Measurements from ENCODE around the gene BTRC. TPM values are rescaled to one million over a fixed set of nuclear protein-coding genes. Genes with fewer than 3 reads are reported as not detected.

BTRC gene
- total RNA-seq, 1 donor from 2014 or later = 18.2 TPM

DNA sequence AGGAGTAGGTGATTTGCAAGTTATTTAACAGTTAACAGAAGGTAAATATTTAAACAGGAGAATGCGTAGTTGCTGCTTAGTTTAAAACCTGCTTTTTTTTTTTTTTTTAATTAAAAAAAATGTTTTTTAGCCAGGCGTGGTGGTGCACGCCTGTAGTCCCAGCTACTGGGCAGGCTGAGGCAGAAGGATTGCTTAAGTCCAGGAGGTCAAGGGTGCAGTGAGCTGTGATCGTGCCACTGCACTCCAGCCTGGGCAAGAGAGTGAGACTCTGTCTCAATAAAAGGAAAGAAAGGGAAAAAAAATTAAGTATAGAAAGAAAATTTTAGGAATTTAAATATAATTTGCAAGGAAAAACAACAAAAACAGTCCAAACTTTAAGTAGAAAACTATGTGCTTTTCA, 71.6 kb downstream of the BTRC start:
- Histone ChIP-seq H3K4me3 (no peak overlapping the region), H3K27ac (no peak overlapping the region), H3K27me3 (no peaks in the 10 kb centered on the region), H3K4me1 (no peaks in the 10 kb centered on the region), H3K36me3 (no peaks in the 10 kb centered on the region), H3K9me3 (no peaks in the 10 kb centered on the region)
- DNase-seq (no peak), ATAC-seq (no peak)
- intact Hi-C loops (cut with DNase I) = no loop called here
- TF ChIP-seq, protein P1, sequence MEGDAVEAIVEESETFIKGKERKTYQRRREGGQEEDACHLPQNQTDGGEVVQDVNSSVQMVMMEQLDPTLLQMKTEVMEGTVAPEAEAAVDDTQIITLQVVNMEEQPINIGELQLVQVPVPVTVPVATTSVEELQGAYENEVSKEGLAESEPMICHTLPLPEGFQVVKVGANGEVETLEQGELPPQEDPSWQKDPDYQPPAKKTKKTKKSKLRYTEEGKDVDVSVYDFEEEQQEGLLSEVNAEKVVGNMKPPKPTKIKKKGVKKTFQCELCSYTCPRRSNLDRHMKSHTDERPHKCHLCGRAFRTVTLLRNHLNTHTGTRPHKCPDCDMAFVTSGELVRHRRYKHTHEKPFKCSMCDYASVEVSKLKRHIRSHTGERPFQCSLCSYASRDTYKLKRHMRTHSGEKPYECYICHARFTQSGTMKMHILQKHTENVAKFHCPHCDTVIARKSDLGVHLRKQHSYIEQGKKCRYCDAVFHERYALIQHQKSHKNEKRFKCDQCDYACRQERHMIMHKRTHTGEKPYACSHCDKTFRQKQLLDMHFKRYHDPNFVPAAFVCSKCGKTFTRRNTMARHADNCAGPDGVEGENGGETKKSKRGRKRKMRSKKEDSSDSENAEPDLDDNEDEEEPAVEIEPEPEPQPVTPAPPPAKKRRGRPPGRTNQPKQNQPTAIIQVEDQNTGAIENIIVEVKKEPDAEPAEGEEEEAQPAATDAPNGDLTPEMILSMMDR (IDR thresholded peaks at IDR 0.05) = no peak

DNA sequence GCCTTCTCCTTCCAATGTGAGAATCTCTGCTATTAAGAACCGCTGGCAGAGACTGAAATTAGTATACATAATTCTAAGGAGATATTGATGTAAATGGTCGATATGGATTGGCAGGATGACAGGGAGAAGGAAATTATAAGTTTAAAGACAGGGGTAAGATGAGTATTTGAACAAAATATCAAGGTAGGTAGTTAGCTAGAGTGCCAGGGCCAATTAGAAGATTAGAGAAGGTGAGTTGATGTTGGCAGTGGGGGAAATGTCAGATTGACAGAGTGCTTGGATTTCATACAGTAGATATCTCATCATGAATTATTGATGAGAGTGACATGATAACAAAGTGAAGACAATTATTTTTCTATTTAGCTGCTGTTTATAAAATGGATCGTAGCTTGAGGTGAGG, 74.1 kb downstream of the BTRC start:
- intact Hi-C loops (cut with DNase I) = no loop called here

DNA sequence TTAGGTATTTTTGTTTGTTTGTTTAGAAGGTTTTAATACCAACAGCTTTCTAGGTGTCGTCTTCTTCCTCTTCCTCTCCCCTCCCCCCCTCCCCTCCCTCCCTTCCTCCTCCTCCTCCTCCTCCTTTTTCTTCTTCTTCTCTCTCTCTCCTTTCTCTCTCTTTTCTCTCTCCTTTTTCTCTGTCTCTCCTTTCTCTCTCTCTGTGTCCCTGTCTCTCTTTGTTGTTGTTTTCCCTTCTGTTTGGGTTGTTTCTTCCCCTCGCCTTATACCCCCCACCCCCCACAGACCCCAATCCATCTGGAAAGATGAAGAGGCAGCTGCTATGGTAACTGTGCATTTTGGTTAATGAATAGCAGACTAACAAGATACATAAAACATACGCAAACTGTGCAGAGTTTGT, 75.5 kb downstream of the BTRC start:
- DNase-seq = no peak
- Histone ChIP-seq H3K9me3 (no peaks in the 10 kb centered on the region), H3K4me1 (no peaks in the 10 kb centered on the region), H3K36me3 (peaks cover 7% of the 10 kb centered on the region), H3K27ac (no peak overlapping the region), H3K27me3 (no peaks in the 10 kb centered on the region), H3K4me3 (no peak overlapping the region)
- ATAC-seq = no peak
- intact Hi-C loops (cut with DNase I) = no loop called here
- TF ChIP-seq, protein P1 (IDR thresholded peaks at IDR 0.05) = no peak

More for the DNA sequence above, 74.1 kb downstream of the BTRC start:
- peaks cover 7% of the 10 kb centered on the region for H3K36me3 ChIP-seq
- no peaks in the 10 kb centered on the region for H3K27me3 ChIP-seq
- TF ChIP-seq, protein P1 (IDR thresholded peaks at IDR 0.05) = no peak
- H3K27ac ChIP-seq = no peak overlapping the region
- H3K4me1 ChIP-seq = no peaks in the 10 kb centered on the region
- ATAC-seq = no peak
- H3K4me3 ChIP-seq = no peak overlapping the region
- no peak for DNase-seq
- H3K9me3 ChIP-seq = no peaks in the 10 kb centered on the region

DNA sequence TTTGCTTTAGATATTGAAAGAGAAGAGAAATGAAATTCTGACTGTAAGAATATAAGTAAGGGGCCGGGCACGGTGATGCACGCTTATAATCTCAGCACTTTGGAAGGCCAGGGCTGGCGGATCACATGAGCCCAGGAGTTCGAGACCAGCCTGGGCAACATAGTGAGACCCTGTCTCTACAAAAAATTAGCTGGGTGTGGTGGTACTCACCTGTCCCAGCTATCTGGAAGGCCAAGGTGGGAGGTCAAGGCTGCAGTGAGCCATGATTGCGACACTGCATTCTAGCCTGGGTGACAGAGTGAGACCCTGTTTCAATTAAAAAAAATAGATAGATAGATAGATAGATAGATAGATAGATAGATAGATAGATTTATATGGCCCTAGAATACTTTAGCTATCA, 82.3 kb downstream of the BTRC start:
- TF ChIP-seq, protein P1 (IDR thresholded peaks at IDR 0.05) = no peak
- H3K27ac ChIP-seq = no peak overlapping the region
- intact Hi-C loops (cut with DNase I) = no loop called here
- peaks cover 7% of the 10 kb centered on the region for H3K36me3 ChIP-seq
- DNase-seq (no peak), ATAC-seq (no peak)
- no peaks in the 10 kb centered on the region for H3K9me3 ChIP-seq
- no peaks in the 10 kb centered on the region for H3K4me1 ChIP-seq
- H3K27me3 ChIP-seq = no peaks in the 10 kb centered on the region
- no peak overlapping the region for H3K4me3 ChIP-seq

- intact Hi-C loops (cut with DNase I) = no loop called here
- H3K4me1 ChIP-seq = no peaks in the 10 kb centered on the region
- no peaks in the 10 kb centered on the region for H3K36me3 ChIP-seq
- DNase-seq (no peak), ATAC-seq (no peak)
- no peak overlapping the region for H3K4me3 ChIP-seq
- TF ChIP-seq, protein P1 (IDR thresholded peaks at IDR 0.05) = no peak
- H3K9me3 ChIP-seq = no peaks in the 10 kb centered on the region
- no peaks in the 10 kb centered on the region for H3K27me3 ChIP-seq
- H3K27ac ChIP-seq = no peak overlapping the region
Measured at GRCh38 chr10:101438881-101439391, 85.0 kb downstream of the BTRC start.
